K562 (cell line): ENCODE data around the gene PHC3.

Source experiments
- CEBPB ChIP-seq: fragments of 450-650 bp; IDR thresholded peaks from 2 replicates; pipeline ENCODE4 v1.6.1; 2016; ENCODE audit warnings: missing genetic modification characterization, missing compliant biosample characterization
- ELF4 ChIP-seq: fragments of 450-650 bp; formaldehyde crosslinking; IDR thresholded peaks from 2 replicates; pipeline ENCODE4 v1.4.0; 2022; ENCODE audit warnings: missing genetic modification characterization
- IFI16 ChIP-seq: fragments of 250-450 bp; sonication (Bioruptor Pico); IDR thresholded peaks from 2 replicates; pipeline ENCODE4 v2.1.2; 2022; ENCODE audit warnings: mild to moderate bottlenecking, inconsistent platforms
- POLR2A ChIP-seq: fragments of 450-650 bp; conservative IDR thresholded peaks from 2 replicates; pipeline ENCODE4 v1.6.1; 2016
- SRF ChIP-seq, 2 experiments: fragments of 250-450, 450-650 bp in 1 of 2; sonication (Bioruptor Pico) in 1 of 2; sonication (generic) in 1 of 2; formaldehyde crosslinking; IDR thresholded peaks; 2 replicates each; pipeline versions ENCODE4 v1.5.0 to v1.5.1; 2020 to 2022; ENCODE audit warnings: mild to moderate bottlenecking in 1 of 2, missing genetic modification reagents in 1 of 2
- TEAD4 ChIP-seq, 2 experiments: sonication (generic) in 1 of 2; formaldehyde crosslinking in 1 of 2; IDR thresholded peaks; 2 replicates each; pipeline versions ENCODE4 v1.6.1 to v1.8.0; 2012 to 2022; ENCODE audit warnings: borderline replicate concordance in 1 of 2, inconsistent platforms in 1 of 2, low read length in 1 of 2, mild to moderate bottlenecking in 1 of 2, missing genetic modification reagents in 1 of 2
- ZNF324 ChIP-seq: fragments of 250-450 bp; sonication (Bioruptor Pico); IDR thresholded peaks from 2 replicates; pipeline ENCODE4 v1.4.0; 2020; ENCODE audit warnings: mild to moderate bottlenecking
- TF ChIP-seq, protein P1 (sequence below): sonication (generic); formaldehyde crosslinking; IDR thresholded peaks from 2 replicates; pipeline ENCODE4 v1.5.0; 2020; ENCODE audit warnings: missing genetic modification reagents
- TF ChIP-seq, protein P2 (sequence below), 3 experiments: IDR thresholded peaks in 2 of 3; conservative IDR thresholded peaks in 1 of 3; 2 replicates each; pipeline ENCODE4 v1.5.1; 2011 to 2012; ENCODE audit warnings: low read length in 3 of 3, mild to moderate bottlenecking in 3 of 3, control low read depth in 2 of 3, improper control_type of control experiment in 1 of 3, inconsistent platforms in 1 of 3, low read depth in 1 of 3, mixed read lengths in 1 of 3, moderate library complexity in 1 of 3; ENCODE audit not compliant: insufficient read depth in 2 of 3

DNA sequence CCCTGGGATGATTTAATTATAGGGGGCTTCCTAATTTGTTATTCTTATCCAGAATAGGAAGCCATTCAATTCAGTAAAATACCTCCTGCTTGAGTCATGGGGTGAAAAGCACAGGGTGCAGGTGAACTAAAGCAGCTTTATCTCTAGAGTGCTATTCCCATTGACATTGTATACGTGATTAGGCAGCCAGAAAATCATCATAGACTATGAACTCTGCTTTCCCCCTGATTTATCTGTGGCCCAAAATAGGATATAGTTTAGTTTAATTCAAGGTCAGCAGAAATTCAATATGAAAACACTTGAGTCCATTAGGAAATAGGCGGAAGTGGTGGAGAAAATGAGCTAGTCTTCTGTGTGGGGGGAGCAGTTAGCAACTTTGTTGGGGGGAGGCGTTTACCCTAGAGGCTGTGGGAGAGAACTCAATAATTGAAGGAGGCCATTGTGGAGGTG lies 22.5 kb upstream of the PHC3 start:
- TF ChIP-seq SRF (CRISPR knock-in tag; IDR thresholded peaks at IDR 0.05) (no peak), IFI16 (no peak), ELF4 (CRISPR knock-in tag) (no peak), POLR2A (no peak), TEAD4 (IDR thresholded peaks at IDR 0.05; ENCODE audit: low read length) (no peak), TEAD4 (CRISPR knock-in tag; IDR thresholded peaks at IDR 0.05; ENCODE audit: borderline replicate concordance) (no peak), CEBPB (tag) (no peak), ZNF324 (CRISPR knock-in tag) (no peak)
- TF ChIP-seq, protein P1, sequence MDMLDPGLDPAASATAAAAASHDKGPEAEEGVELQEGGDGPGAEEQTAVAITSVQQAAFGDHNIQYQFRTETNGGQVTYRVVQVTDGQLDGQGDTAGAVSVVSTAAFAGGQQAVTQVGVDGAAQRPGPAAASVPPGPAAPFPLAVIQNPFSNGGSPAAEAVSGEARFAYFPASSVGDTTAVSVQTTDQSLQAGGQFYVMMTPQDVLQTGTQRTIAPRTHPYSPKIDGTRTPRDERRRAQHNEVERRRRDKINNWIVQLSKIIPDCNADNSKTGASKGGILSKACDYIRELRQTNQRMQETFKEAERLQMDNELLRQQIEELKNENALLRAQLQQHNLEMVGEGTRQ: no peak
- TF ChIP-seq, protein P2, sequence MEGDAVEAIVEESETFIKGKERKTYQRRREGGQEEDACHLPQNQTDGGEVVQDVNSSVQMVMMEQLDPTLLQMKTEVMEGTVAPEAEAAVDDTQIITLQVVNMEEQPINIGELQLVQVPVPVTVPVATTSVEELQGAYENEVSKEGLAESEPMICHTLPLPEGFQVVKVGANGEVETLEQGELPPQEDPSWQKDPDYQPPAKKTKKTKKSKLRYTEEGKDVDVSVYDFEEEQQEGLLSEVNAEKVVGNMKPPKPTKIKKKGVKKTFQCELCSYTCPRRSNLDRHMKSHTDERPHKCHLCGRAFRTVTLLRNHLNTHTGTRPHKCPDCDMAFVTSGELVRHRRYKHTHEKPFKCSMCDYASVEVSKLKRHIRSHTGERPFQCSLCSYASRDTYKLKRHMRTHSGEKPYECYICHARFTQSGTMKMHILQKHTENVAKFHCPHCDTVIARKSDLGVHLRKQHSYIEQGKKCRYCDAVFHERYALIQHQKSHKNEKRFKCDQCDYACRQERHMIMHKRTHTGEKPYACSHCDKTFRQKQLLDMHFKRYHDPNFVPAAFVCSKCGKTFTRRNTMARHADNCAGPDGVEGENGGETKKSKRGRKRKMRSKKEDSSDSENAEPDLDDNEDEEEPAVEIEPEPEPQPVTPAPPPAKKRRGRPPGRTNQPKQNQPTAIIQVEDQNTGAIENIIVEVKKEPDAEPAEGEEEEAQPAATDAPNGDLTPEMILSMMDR (IDR thresholded peaks at IDR 0.05 in 2 of 3, conservative IDR thresholded peaks at IDR 0.05 in 1 of 3; ENCODE audit: insufficient read depth in 2 of 3, low read depth in 1 of 3, low read length in 3 of 3): no peak
